Endodermal cell (in vitro differentiated cells): ENCODE data around the gene TSC2. TPM values are rescaled to one million over a fixed set of nuclear protein-coding genes. Genes with fewer than 3 reads are reported as not detected.
A peak's percentile ranks its signal among the peaks of the same experiment; 100 is the strongest.

Experiments used
- DNase-seq: peaks from one replicate; pipeline ENCODE4 v3.0.0-alpha.2; 2017
- H3K27ac ChIP-seq: 2 replicates; pipeline ENCODE4 v1.5.1; 2013; ENCODE audit warnings: mild to moderate bottlenecking, low read depth, low read length, moderate library complexity
- H3K27me3 ChIP-seq: 2 replicates; pipeline ENCODE4 v1.6.1; 2013; ENCODE audit warnings: mild to moderate bottlenecking, low read length, moderate library complexity; ENCODE audit not compliant: insufficient read depth, control insufficient read depth, poor library complexity, severe bottlenecking
- H3K36me3 ChIP-seq: 2 replicates; pipeline ENCODE4 v1.7.0; 2013; ENCODE audit warnings: mild to moderate bottlenecking, low read length, moderate library complexity; ENCODE audit not compliant: control insufficient read depth, insufficient read depth
- H3K4me1 ChIP-seq: one replicate; pipeline ENCODE4 v1.7.0; 2013; ENCODE audit warnings: low read length; ENCODE audit not compliant: control insufficient read depth, insufficient read depth
- H3K4me3 ChIP-seq: 2 replicates; pipeline ENCODE4 v1.5.1; 2013; ENCODE audit warnings: mild to moderate bottlenecking, low read length, moderate library complexity
- H3K9ac ChIP-seq: 2 replicates; pipeline ENCODE4 v1.6.1; 2013; ENCODE audit warnings: mild to moderate bottlenecking, low read length, moderate library complexity; ENCODE audit not compliant: poor library complexity, severe bottlenecking; ENCODE audit errors: extremely low read depth
- H3K9me3 ChIP-seq: 2 replicates; pipeline ENCODE4 v1.6.1; 2013; ENCODE audit warnings: mild to moderate bottlenecking, low read length, moderate library complexity; ENCODE audit not compliant: control insufficient read depth
- H3K27ac Mint-ChIP-seq: 2 replicates; pipeline ENCODE4 v1.8.0; 2020; ENCODE audit warnings: mixed read lengths
- H3K27me3 Mint-ChIP-seq: 2 replicates; pipeline ENCODE4 v1.8.0; 2021; ENCODE audit warnings: mild to moderate bottlenecking, mixed read lengths; ENCODE audit not compliant: insufficient read depth
- H3K36me3 Mint-ChIP-seq: 2 replicates; pipeline ENCODE4 v1.8.0; 2020; ENCODE audit warnings: low read depth, mixed read lengths
- H3K4me1 Mint-ChIP-seq: 2 replicates; pipeline ENCODE4 v1.8.0; 2020; ENCODE audit warnings: mixed read lengths
- H3K4me3 Mint-ChIP-seq: 2 replicates; pipeline ENCODE4 v1.8.0; 2020; ENCODE audit warnings: mild to moderate bottlenecking, moderate library complexity, mixed read lengths
- H3K9me3 Mint-ChIP-seq: 2 replicates; pipeline ENCODE4 v1.8.0; 2020; ENCODE audit warnings: mild to moderate bottlenecking, mixed read lengths
- WGBS, 2 experiments: methylation state at CpG; one replicate each; pipeline versions ENCODE4 v1.1.5 to v1.1.7; 2013; ENCODE audit warnings: missing lambda C conversion rate in 2 of 2, mixed read lengths in 1 of 2; ENCODE audit not compliant: insufficient coverage in 1 of 2, insufficient read length in 1 of 2; 5-methylcytosine and 5-hydroxymethylcytosine counted together
- total RNA-seq, 2 donors: library from RNA; stranded (reverse); fragmentation: NEBNext Ultra II Directional in 1 of 2; extraction: Animal tissue kit (Norgen Biotek cat#: 25700) in 1 of 2; gene quantifications; 2 replicates in 1 of 2; 3 replicates in 1 of 2; pipeline ENCODE4 v1.2.1, GENCODE V29; 2021
- TF ChIP-seq, protein P1 (sequence below): fragments of 200-600 bp; sonication (generic); conservative IDR thresholded peaks from 2 replicates; pipeline ENCODE4 v1.5.0; 2021; ENCODE audit warnings: antibody characterized with exemption, mild to moderate bottlenecking

Gene TSC2
- total RNA-seq, 2 donors from 2014 or later: 166 to 192 TPM

GRCh38 chr16:2034696-2035430 is 12.9 kb upstream of the TSC2 start:
- TF ChIP-seq, protein P1, sequence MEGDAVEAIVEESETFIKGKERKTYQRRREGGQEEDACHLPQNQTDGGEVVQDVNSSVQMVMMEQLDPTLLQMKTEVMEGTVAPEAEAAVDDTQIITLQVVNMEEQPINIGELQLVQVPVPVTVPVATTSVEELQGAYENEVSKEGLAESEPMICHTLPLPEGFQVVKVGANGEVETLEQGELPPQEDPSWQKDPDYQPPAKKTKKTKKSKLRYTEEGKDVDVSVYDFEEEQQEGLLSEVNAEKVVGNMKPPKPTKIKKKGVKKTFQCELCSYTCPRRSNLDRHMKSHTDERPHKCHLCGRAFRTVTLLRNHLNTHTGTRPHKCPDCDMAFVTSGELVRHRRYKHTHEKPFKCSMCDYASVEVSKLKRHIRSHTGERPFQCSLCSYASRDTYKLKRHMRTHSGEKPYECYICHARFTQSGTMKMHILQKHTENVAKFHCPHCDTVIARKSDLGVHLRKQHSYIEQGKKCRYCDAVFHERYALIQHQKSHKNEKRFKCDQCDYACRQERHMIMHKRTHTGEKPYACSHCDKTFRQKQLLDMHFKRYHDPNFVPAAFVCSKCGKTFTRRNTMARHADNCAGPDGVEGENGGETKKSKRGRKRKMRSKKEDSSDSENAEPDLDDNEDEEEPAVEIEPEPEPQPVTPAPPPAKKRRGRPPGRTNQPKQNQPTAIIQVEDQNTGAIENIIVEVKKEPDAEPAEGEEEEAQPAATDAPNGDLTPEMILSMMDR: no peak
- H3K27me3 Mint-ChIP-seq: no peaks in the 10 kb centered on the region
- H3K36me3 ChIP-seq: peaks cover 5% of the 10 kb centered on the region
- H3K4me1 ChIP-seq: peaks cover 6% of the 10 kb centered on the region
- 90 to 93% methylated on average over 3 to 15 of the region's 17 CpGs for WGBS, 2 experiments
- no peak overlapping the region for H3K27ac Mint-ChIP-seq
- no peak overlapping the region for H3K9ac ChIP-seq
- H3K27me3 ChIP-seq: no peaks in the 10 kb centered on the region
- DNase-seq: no peak
- H3K27ac ChIP-seq: no peak overlapping the region
- no peaks in the 10 kb centered on the region for H3K9me3 ChIP-seq
- no peaks in the 10 kb centered on the region for H3K9me3 Mint-ChIP-seq
- H3K36me3 Mint-ChIP-seq: peaks cover 4% of the 10 kb centered on the region
- no peak overlapping the region for H3K4me3 Mint-ChIP-seq
- peaks cover 7% of the 10 kb centered on the region for H3K4me1 Mint-ChIP-seq
- H3K4me3 ChIP-seq: no peak overlapping the region

- Mint-ChIP-seq H3K4me3 (no peak overlapping the region), H3K9me3 (no peaks in the 10 kb centered on the region), H3K27ac (no peak overlapping the region), H3K27me3 (no peaks in the 10 kb centered on the region), H3K4me1 (peaks cover 7% of the 10 kb centered on the region), H3K36me3 (peaks cover 4% of the 10 kb centered on the region)
- peaks cover 5% of the 10 kb centered on the region for H3K36me3 ChIP-seq
- TF ChIP-seq, protein P1: no peak
- H3K4me3 ChIP-seq: no peak overlapping the region
- WGBS, 2 experiments: 86 to 87% methylated on average over 25 to 34 of the region's 34 CpGs
- peaks cover 6% of the 10 kb centered on the region for H3K4me1 ChIP-seq
- H3K9ac ChIP-seq: no peak overlapping the region
- H3K27ac ChIP-seq: peak overlapping the region; percentile 49
- peak; percentile 65 for DNase-seq
- H3K9me3 ChIP-seq: no peaks in the 10 kb centered on the region
- H3K27me3 ChIP-seq: no peaks in the 10 kb centered on the region
Measured at GRCh38 chr16:2035431-2036199, 12.2 kb upstream of the TSC2 start.

GRCh38 chr16:2036200-2036966 is 11.4 kb upstream of the TSC2 start:
- H3K4me3 ChIP-seq: no peak overlapping the region
- Mint-ChIP-seq H3K4me3 (no peak overlapping the region), H3K27ac (no peak overlapping the region), H3K9me3 (no peaks in the 10 kb centered on the region), H3K36me3 (peaks cover 4% of the 10 kb centered on the region), H3K27me3 (no peaks in the 10 kb centered on the region), H3K4me1 (peaks cover 7% of the 10 kb centered on the region)
- peaks cover 6% of the 10 kb centered on the region for H3K4me1 ChIP-seq
- TF ChIP-seq, protein P1: no peak
- H3K9ac ChIP-seq: no peak overlapping the region
- peak overlapping the region; percentile 49 for H3K27ac ChIP-seq
- 95 to 96% methylated on average over 31 to 47 of the region's 47 CpGs for WGBS, 2 experiments
- no peaks in the 10 kb centered on the region for H3K27me3 ChIP-seq
- no peaks in the 10 kb centered on the region for H3K9me3 ChIP-seq
- no peaks in the 10 kb centered on the region for H3K36me3 ChIP-seq
- peak; percentile 53 for DNase-seq
